SK-N-SH (cell line): ENCODE results near the gene KIAA0040. TPM values are rescaled to one million over a fixed set of nuclear protein-coding genes. Genes with fewer than 3 reads are reported as not detected.

Experiments
- CTCF ChIA-PET: fragments of 300-600, 350-600 bp; formaldehyde crosslinking; extraction: SDS; loops from one replicate; lab custom pipeline; 2021; lab: Yijun Ruan, JAX
- POLR2A ChIA-PET: fragments of 350-600 bp; sonication (Branson Sonifier 250); formaldehyde crosslinking; extraction: SDS; loops from one replicate; lab custom pipeline; 2020; ENCODE audit warnings: antibody characterized with exemption, inconsistent platforms; lab: Yijun Ruan, JAX
- DNase-seq: peaks from one replicate; pipeline ENCODE4 v3.0.0; 2012
- H2AFZ ChIP-seq: fragments of 200-600 bp; sonication (generic); 2 replicates; pipeline ENCODE4 v1.8.1; 2016; ENCODE audit warnings: antibody characterized with exemption, mild to moderate bottlenecking, low read depth
- H3F3A ChIP-seq: fragments of 200-600 bp; sonication (generic); replicated peaks from 2 replicates; pipeline ENCODE3; 2016; ENCODE audit warnings: antibody characterized with exemption, mild to moderate bottlenecking; ENCODE audit not compliant: insufficient read depth
- H3K27ac ChIP-seq, 2 experiments: fragments of 200-500 bp in 1 of 2; fragments of 200-600 bp in 1 of 2; sonication (Bioruptor generic) in 1 of 2; sonication (generic), shearing (Covaris generic) in 1 of 2; 2 replicates each; pipeline versions ENCODE4 v1.5.1 to v1.6.1; 2014 to 2016; ENCODE audit warnings: low read depth in 2 of 2, inconsistent platforms in 1 of 2, low read length in 1 of 2, mild to moderate bottlenecking in 1 of 2, mixed read lengths in 1 of 2
- H3K27me3 ChIP-seq: fragments of 200-600 bp; sonication (generic), shearing (Covaris generic); 2 replicates; pipeline ENCODE4 v1.6.1; 2016; ENCODE audit warnings: mixed run types; ENCODE audit not compliant: insufficient read depth
- H3K36me3 ChIP-seq, 2 experiments: fragments of 200-500 bp in 1 of 2; fragments of 200-600 bp in 1 of 2; sonication (Bioruptor generic) in 1 of 2; sonication (generic) in 1 of 2; replicated peaks in 1 of 2; 2 replicates each; pipeline versions ENCODE3 to v1.5.1; 2014 to 2016; ENCODE audit warnings: low read length in 1 of 2, mild to moderate bottlenecking in 1 of 2; ENCODE audit not compliant: insufficient read depth in 2 of 2, control insufficient read depth in 1 of 2
- H3K4me1 ChIP-seq, 2 experiments: fragments of 200-500 bp in 1 of 2; fragments of 200-600 bp in 1 of 2; sonication (Bioruptor generic) in 1 of 2; sonication (generic), shearing (Covaris generic) in 1 of 2; 2 replicates each; pipeline versions ENCODE4 v1.5.1 to v1.6.1; 2014 to 2016; ENCODE audit warnings: low read depth in 1 of 2, low read length in 1 of 2, mixed run types in 1 of 2; ENCODE audit not compliant: insufficient read depth in 2 of 2, control insufficient read depth in 1 of 2
- H3K4me2 ChIP-seq: fragments of 200-600 bp; sonication (generic), shearing (Covaris generic); 2 replicates; pipeline ENCODE4 v1.6.1; 2017; ENCODE audit warnings: mixed run types
- H3K4me3 ChIP-seq, 2 experiments: fragments of 200-500 bp in 1 of 2; fragments of 200-600 bp in 1 of 2; sonication (Bioruptor generic) in 1 of 2; sonication (generic), shearing (Covaris generic) in 1 of 2; 2 replicates each; pipeline versions ENCODE4 v1.5.1 to v1.8.1; 2014 to 2016; ENCODE audit warnings: low read depth in 2 of 2, inconsistent platforms in 1 of 2, low read length in 1 of 2, mild to moderate bottlenecking in 1 of 2, mixed read lengths in 1 of 2, moderate library complexity in 1 of 2
- H3K79me2 ChIP-seq: fragments of 200-600 bp; sonication (generic); 2 replicates; pipeline ENCODE4 v1.8.1; 2017; ENCODE audit warnings: mild to moderate bottlenecking; ENCODE audit not compliant: insufficient read depth
- H3K9ac ChIP-seq: fragments of 200-600 bp; sonication (generic); 2 replicates; pipeline ENCODE4 v1.6.1; 2017; ENCODE audit warnings: mixed run types
- H3K9me2 ChIP-seq: fragments of 200-600 bp; sonication (generic); 2 replicates; pipeline ENCODE4 v1.6.1; 2017; ENCODE audit warnings: mixed run types
- H3K9me3 ChIP-seq: fragments of 200-600 bp; sonication (generic); 2 replicates; pipeline ENCODE4 v1.6.1; 2017; ENCODE audit warnings: mixed run types, mild to moderate bottlenecking, moderate library complexity
- H4K20me1 ChIP-seq: fragments of 200-600 bp; sonication (generic); 2 replicates; pipeline ENCODE4 v1.6.1; 2017; ENCODE audit warnings: mild to moderate bottlenecking, mixed run types; ENCODE audit not compliant: insufficient read depth
- CTCF ChIP-seq: fragments of 200-600 bp; sonication (generic); IDR thresholded peaks from 2 replicates; pipeline ENCODE4 v1.6.1; 2017; ENCODE audit warnings: antibody characterized with exemption, mild to moderate bottlenecking, moderate library complexity
- EP300 ChIP-seq, 2 experiments: IDR thresholded peaks; 2 replicates each; pipeline versions ENCODE4 v1.4.0 to v1.6.1; 2012; ENCODE audit warnings: borderline replicate concordance in 1 of 2, low read depth in 1 of 2, low read length in 1 of 2
- FOXJ3 ChIP-seq: sonication (generic); formaldehyde crosslinking; IDR thresholded peaks from 2 replicates; pipeline ENCODE4 v1.5.1; 2020; ENCODE audit warnings: mild to moderate bottlenecking, missing genetic modification reagents
- GATA2 ChIP-seq: sonication (generic); formaldehyde crosslinking; IDR thresholded peaks from 2 replicates; pipeline ENCODE4 v1.5.0; 2020; ENCODE audit warnings: mild to moderate bottlenecking, missing genetic modification reagents
- JUND ChIP-seq: IDR thresholded peaks from 2 replicates; pipeline ENCODE4 v1.4.0; 2012
- MEF2A ChIP-seq: IDR thresholded peaks from 2 replicates; pipeline ENCODE4 v1.4.0; 2012; ENCODE audit warnings: low read depth, borderline replicate concordance
- MXI1 ChIP-seq: IDR thresholded peaks from 2 replicates; pipeline ENCODE4 v1.6.1; 2012; ENCODE audit warnings: mild to moderate bottlenecking, low read depth, low read length, improper control_type of control experiment
- NRF1 ChIP-seq: IDR thresholded peaks from 2 replicates; pipeline ENCODE4 v1.6.1; 2012; ENCODE audit warnings: low read depth, mild to moderate bottlenecking, low read length
- RAD21 ChIP-seq: IDR thresholded peaks from 2 replicates; pipeline ENCODE4 v1.6.1; 2012; ENCODE audit warnings: mild to moderate bottlenecking, low read length
- RCOR1 ChIP-seq: fragments of 150-350 bp; IDR thresholded peaks from 2 replicates; pipeline ENCODE4 v1.6.1; 2017; ENCODE audit warnings: antibody characterized with exemption, low read length
- RFX5 ChIP-seq: IDR thresholded peaks from 2 replicates; pipeline ENCODE4 v1.6.1; 2012; ENCODE audit warnings: mild to moderate bottlenecking, improper control_type of control experiment, low read length
- RXRA ChIP-seq: IDR thresholded peaks from 2 replicates; pipeline ENCODE4 v1.4.0; 2012; ENCODE audit warnings: low read depth, mild to moderate bottlenecking, borderline replicate concordance
- SMC3 ChIP-seq: IDR thresholded peaks from 2 replicates; pipeline ENCODE4 v1.6.1; 2012; ENCODE audit warnings: low read depth, low read length, improper control_type of control experiment
- TAF1 ChIP-seq: IDR thresholded peaks from 2 replicates; pipeline ENCODE4 v1.6.1; 2012; ENCODE audit warnings: low read depth, mild to moderate bottlenecking, low read length, moderate library complexity, borderline replicate concordance
- USF2 ChIP-seq: fragments of 150-350 bp; IDR thresholded peaks from 2 replicates; pipeline ENCODE4 v1.6.1; 2017; ENCODE audit warnings: antibody characterized with exemption, low read length, low read depth, borderline replicate concordance
- YY1 ChIP-seq: IDR thresholded peaks from 2 replicates; pipeline ENCODE4 v1.4.0; 2012; ENCODE audit warnings: low read depth, mild to moderate bottlenecking
- WGBS: methylation state at CpG from one replicate; pipeline ENCODE4 v1.1.6; 2017; ENCODE audit warnings: low lambda C conversion rate; 5-methylcytosine and 5-hydroxymethylcytosine counted together
- polyA plus RNA-seq, 3 experiments: library from polyadenylated mRNA; depleted of rRNA; stranded (reverse); fragments of >200 nt; gene quantifications; 2 replicates each; pipeline ENCODE4 v1.2.3, GENCODE V29; 2012

Gene KIAA0040
- polyA plus RNA-seq, 1 of the 3 experiments (the other 2 are of a cell fraction): 0.08 TPM

GRCh38 chr1:175179837-175180590 lies 12.6 kb downstream of the KIAA0040 start:
- no peak overlapping the region for H3K4me2 ChIP-seq
- H3K27ac ChIP-seq: no peak overlapping the region
- H2AFZ ChIP-seq: no peak overlapping the region
- ChIA-PET CTCF (interaction anchor here (0.5 to 2.1 kb wide), 4 partner anchors 25 to 892 kb away, joined by 3 to 9 read pairs (median 4); no protein-coding TSS in a partner anchor), POLR2A (no interaction called here)
- DNase-seq: no peak
- no peak for TF ChIP-seq RCOR1
- no peak for TF ChIP-seq MXI1
- H3K9me2 ChIP-seq: no peaks in the 10 kb centered on the region
- no peak overlapping the region for H3K9ac ChIP-seq
- WGBS: 45% methylated on average over 2 of the region's 2 CpGs
- H4K20me1 ChIP-seq: no peaks in the 10 kb centered on the region
- no peaks in the 10 kb centered on the region for H3K36me3 ChIP-seq
- no peaks in the 10 kb centered on the region for H3K27me3 ChIP-seq
- H3K79me2 ChIP-seq: no peaks in the 10 kb centered on the region
- no peak overlapping the region for H3K4me3 ChIP-seq
- H3F3A ChIP-seq: no peaks in the 10 kb centered on the region
- H3K4me1 ChIP-seq: peaks cover 0 to 2% of the 10 kb centered on the region in 2 experiments; a peak in 1 of 4 replicates
- H3K9me3 ChIP-seq: no peaks in the 10 kb centered on the region

- Histone ChIP-seq H3K36me3 (no peaks in the 10 kb centered on the region), H3F3A (no peaks in the 10 kb centered on the region)
- WGBS: 18% methylated on average over 3 of the region's 3 CpGs
- TF ChIP-seq CTCF: no peak
- no peak for TF ChIP-seq TAF1
- no peak for TF ChIP-seq MEF2A
- TF ChIP-seq YY1: no peak
- TF ChIP-seq, all 33 proteins: peak for 0
- Histone ChIP-seq H4K20me1 (no peaks in the 10 kb centered on the region), H3K9me3 (no peaks in the 10 kb centered on the region), H3K9me2 (no peaks in the 10 kb centered on the region), H3K27me3 (no peaks in the 10 kb centered on the region), H3K4me2 (no peak overlapping the region), H3K4me1 (peaks cover 0 to 2% of the 10 kb centered on the region in 2 experiments; a peak in 1 of 4 replicates), H3K9ac (no peak overlapping the region), H3K4me3 (no peak overlapping the region), H3K27ac (no peak overlapping the region), H3K79me2 (no peaks in the 10 kb centered on the region), H2AFZ (no peak overlapping the region)
- ChIA-PET POLR2A (no interaction called here), CTCF (interaction anchor here (0.6 to 1.5 kb wide), 2 partner anchors 26 to 62 kb away, joined by 4 to 5 read pairs; no protein-coding TSS in a partner anchor)
- no peak for DNase-seq
These were observed 14.1 kb downstream of the KIAA0040 start for GRCh38 chr1:175178456-175178855.

GRCh38 chr1:175178056-175178455 lies 14.5 kb downstream of the KIAA0040 start:
- Histone ChIP-seq H3K79me2 (no peaks in the 10 kb centered on the region), H3K36me3 (no peaks in the 10 kb centered on the region), H3K27ac (no peak overlapping the region), H3K4me2 (no peak overlapping the region), H3K9ac (no peak overlapping the region), H2AFZ (no peak overlapping the region), H3K9me3 (no peaks in the 10 kb centered on the region), H3K4me1 (peaks cover 0 to 2% of the 10 kb centered on the region in 2 experiments; a peak in 1 of 4 replicates), H4K20me1 (no peaks in the 10 kb centered on the region), H3K9me2 (no peaks in the 10 kb centered on the region), H3K4me3 (no peak overlapping the region), H3F3A (no peaks in the 10 kb centered on the region), H3K27me3 (no peaks in the 10 kb centered on the region)
- POLR2A ChIA-PET: no interaction called here
- CTCF ChIA-PET: no interaction called here
- WGBS: 63% methylated on average over 1 of the region's 1 CpG
- no peak for DNase-seq
- no peak for TF ChIP-seq FOXJ3 (CRISPR knock-in tag)
- TF ChIP-seq RFX5: no peak
- TF ChIP-seq MEF2A: no peak
- no peak for TF ChIP-seq RAD21
- no peak for TF ChIP-seq EP300 (IDR thresholded peaks at IDR 0.05; ENCODE audit: borderline replicate concordance in 1 of 2, low read depth in 1 of 2, low read length in 1 of 2)
- no peak for TF ChIP-seq YY1
- TF ChIP-seq JUND: no peak
- TF ChIP-seq GATA2 (CRISPR knock-in tag): no peak
- no peak for TF ChIP-seq RXRA
- TF ChIP-seq USF2: no peak
- no peak for TF ChIP-seq CTCF
- TF ChIP-seq NRF1: no peak
- no peak for TF ChIP-seq SMC3
